ENCODE data around the gene CACNA2D3.

GRCh38 chr3:54343495-54343894 lies 221.1 kb downstream of the CACNA2D3 start:
- no peak for TF ChIP-seq EZH2phosphoT487 (IDR thresholded peaks at IDR 0.05; ENCODE audit: borderline replicate concordance, low read depth, low read length)
- TF ChIP-seq CTCF (conservative IDR thresholded peaks at IDR 0.05; ENCODE audit: low read length) = no peak
